NCI-H345 (cell line): ENCODE results near the gene ACACB.

ENCODE experiments used
- DNase-seq: peaks from one replicate; lab custom pipeline; 2025; lab: John Stamatoyannopoulos, UW

ACACB gene

DNA sequence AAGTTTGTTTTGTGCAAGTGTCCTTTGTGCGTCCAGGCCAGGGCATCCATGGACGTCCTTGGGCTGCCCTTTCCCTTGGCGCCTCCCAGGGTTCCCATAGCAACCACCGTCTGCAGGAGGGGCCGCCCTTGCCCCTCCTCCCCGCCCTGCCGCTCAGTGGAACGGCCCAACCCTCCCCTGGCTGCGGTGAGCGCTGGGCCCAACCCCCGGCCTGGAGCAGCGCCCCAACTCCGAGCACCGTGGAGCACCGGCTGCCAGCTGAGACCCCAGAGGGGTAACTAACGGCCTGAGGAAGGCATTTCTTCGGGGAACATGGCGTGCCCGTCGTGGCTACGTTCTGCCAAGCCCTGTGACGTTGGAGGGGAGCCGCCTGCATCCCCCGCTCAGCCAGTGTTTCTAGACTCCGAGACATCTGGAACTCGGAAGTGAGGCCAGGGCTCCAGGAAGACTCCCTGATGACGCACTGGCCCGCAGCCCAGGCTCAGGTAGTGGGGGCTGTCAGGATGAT is 5.3 kb upstream of the ACACB start:
- DNase-seq, result no peak

DNA sequence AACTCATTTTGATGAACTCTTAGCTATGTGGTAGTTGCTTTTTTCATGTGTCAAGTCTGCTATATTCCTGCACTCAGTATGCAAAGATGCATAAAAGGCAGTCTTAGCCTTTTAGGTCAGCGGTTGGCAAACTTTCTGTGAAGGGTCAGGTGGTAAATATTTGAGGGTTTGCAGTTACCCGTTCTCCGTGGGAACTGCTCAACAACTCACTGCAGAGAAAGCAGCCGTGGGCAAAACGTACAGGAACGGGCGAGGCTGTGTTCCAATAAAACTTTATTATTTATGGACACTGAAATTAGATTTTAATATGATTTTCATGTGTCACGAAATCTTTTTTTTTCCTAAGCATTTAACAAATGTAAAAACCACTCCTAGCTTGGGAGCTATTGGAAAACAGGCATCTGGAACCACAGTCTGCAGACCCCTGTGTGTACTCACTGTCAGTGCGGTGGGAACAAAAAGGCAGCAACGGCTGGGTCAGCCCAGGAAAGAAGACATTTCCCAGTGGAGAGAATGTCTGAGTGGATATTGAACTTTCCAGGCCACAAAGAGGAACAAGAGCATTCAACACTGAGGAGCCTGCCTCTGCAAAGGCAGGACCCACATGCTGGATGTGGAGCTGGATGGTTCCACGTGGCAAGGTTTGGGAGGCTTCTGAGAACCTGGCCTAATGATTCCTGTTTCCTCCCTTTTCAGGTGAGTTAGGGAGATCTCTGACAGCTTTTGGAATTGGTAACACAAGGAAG is 3.5 kb upstream of the ACACB start:
- DNase-seq, result no peak

- no peak for DNase-seq
Observed at GRCh38 chr12:109113661-109114321, 2.6 kb upstream of the ACACB start.

GRCh38 chr12:109114644-109115043 is 1.7 kb upstream of the ACACB start:
- DNase-seq, result no peak

GRCh38 chr12:109115404-109115757 is 1.0 kb upstream of the ACACB start:
- DNase-seq, result no peak

DNA sequence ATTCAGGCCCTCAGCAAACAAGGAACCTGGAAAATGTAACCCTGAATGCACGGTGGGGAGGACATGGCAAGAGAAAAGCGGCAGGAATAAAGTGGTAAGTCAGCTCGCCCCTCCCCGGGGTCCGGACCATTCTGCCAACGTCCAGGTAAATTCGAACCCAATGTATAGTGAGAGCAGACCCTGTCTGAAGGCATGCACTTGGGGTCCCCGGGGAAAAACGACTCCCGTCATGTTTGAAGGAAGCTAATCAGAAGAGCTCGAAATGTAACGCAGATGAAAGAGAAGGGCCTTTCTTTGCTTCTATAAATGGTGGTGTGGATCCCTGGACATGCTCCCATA is 193 bp downstream of the ACACB start:
- DNase-seq, result no peak

DNA sequence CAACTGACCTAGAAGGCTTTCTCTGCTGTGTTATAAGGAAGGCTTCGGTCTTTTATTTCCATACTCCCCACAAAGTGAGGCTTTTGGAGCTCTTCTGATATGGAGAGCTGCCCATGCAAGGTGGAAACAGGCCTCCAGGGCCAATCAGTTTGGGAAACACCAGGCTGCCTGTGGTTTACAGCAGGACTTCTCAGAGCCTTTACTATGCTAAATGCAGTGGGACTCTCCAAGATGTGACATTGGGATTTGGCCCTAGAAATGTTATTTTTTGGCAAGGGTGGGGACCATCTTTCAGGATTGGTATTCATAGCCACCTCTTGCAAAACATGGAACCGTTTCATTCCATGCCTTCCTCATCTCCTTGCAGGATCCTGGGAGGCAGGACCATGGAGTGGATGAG is 3.7 kb downstream of the ACACB start:
- no peak for DNase-seq

DNA sequence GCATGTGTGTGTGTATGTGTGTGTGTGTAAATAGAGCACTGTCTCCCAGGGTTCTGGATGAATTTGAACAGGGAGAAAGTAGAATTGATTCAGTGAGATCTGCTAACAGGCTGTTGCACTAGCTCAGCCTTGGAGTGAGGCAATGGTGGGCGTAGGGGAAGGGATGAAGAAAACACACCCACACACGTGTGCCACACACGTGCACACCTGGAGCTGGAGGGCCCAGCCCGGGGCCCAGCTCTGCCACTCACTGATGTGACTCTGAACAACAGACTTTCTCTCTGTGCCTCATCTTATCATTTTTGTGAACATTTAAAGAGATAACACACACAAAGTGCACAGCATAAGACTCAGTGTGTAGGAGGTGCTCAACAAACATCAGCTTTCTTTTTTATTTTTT is 4.2 kb downstream of the ACACB start:
- no peak for DNase-seq

DNA sequence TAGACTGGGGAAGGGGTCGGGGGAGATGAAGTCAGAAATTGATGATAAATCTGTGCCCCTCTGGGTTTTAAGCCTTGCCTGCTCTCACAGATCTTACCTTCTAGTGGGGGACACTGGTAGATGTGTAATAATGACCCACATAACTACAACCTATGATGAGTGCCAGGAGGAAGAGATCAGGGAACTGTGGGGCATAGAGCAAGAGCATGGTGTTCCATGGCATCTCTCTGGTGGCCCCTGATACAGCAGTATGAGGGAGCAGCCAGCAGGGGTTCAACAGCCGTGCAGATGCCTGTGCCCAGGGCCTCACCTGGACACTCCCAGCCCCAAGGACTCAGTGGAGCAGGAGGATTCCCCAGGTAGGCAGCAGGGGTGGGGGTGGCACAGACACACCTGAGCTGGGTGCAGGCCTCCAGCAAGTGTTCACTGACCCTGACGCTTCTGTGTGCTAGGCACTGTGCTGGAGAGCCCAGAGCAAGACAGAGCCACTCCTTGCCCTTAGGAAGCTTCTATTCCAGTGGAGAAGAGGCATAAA is 5.0 kb downstream of the ACACB start:
- DNase-seq, result no peak

DNA sequence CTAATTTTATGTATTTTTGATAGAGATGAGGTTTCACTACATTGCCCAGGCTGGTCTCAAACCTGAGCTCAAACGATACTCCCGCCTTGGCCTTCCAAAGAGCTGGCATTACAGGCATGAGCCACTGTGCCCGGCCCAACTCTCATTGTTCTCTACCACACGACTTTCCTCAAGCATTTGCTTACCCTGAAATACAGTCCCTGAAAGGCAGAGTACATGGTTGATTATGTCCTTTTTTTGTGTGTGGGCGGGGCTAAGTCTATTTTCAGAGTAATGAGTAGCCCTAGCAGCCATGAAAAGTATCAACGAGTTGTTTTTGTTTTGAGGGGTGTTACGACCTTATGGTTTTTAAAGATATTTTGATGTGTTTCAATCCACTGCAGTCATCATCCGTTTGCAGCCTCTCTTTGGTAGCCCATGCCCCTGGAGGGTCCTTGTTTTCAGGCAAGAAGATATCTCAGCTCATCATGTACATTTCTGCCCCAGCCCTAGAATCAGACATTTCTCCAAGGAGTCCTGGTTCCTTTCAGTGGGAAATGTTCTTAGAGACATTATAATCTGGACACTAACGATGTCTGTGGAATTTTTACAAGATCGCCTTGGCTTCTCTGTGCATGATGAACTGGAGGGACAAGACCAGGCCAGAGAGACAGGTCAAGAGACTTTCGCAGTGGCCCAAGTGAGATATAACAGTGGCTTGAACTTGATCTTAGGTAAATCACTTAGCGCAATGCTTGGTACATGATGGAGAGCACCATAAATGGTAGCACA is 8.7 kb downstream of the ACACB start:
- no peak for DNase-seq

DNA sequence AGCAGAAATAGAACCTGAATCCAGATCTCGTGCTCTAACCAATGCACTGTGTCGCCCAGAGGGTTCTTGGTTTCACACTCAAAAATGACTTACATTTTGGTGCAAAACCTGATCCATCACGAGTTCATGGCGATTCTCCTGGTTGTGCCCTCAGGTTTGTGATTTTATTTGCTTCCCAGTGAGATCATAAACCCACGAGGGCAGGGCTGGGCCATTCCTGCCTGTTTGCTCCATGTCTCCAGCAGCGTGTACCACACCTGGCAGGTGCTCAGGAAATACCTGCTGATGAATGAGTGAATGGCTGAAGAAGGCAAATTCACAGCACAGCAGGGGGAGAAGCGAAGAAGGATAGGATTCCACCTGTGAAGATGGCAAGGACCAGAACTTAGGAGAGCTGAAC is 9.4 kb downstream of the ACACB start:
- no peak for DNase-seq

DNA sequence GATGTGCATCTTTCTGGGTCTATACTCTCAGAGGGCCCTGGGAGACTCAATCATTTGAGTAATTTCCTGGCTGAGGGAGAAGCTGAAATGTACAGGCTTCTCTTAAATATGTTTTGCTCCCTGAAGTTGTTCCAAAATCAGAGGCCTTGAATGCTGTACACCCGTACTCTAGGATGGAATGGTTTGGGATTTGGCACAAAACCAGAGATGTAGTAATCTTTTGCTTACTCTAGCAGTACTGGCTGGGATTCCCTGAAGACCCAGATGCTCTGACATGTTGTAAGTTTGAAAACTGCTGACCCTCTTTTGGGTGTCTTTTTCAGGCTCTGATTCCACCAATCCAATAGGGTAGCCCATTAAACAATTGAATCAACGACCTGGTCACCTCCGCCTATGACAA is 10.4 kb downstream of the ACACB start:
- DNase-seq, result no peak

DNA sequence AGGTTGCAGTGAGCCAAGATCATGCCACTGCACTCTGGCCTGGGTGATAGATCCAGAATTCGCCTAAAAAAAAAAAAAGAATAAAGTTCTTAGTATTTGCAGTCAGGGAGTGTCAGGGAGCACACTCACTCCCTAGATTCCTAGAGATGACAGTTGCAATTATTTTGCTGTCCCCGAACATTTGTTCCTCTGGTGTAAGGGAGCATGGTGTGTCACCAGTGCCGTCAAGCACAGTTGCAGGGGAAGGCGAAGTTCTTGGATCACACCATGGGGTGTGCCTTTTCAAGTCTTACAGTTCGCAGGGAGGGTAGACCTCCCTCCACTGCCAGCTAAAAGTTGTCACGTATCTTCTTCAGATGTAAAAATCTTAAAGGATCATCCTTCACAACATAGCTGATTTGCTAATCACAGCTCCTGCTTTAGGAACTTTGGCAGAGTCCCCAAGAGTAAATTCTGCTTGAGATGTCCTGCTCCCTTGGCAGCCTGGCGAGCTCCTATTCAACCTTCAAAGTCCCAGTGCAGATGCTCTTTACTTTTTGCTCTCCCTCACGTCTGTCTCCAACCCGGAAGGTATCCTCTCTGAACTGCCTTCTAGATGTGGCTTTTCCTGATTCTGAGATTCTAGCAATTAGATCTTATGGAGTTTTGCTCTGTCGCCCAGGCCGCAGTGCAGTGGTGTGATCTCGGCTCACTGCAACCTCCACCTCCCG is 11.3 kb downstream of the ACACB start:
- no peak for DNase-seq

GRCh38 chr12:109130297-109131153 is 14.1 kb downstream of the ACACB start:
- no peak for DNase-seq

DNA sequence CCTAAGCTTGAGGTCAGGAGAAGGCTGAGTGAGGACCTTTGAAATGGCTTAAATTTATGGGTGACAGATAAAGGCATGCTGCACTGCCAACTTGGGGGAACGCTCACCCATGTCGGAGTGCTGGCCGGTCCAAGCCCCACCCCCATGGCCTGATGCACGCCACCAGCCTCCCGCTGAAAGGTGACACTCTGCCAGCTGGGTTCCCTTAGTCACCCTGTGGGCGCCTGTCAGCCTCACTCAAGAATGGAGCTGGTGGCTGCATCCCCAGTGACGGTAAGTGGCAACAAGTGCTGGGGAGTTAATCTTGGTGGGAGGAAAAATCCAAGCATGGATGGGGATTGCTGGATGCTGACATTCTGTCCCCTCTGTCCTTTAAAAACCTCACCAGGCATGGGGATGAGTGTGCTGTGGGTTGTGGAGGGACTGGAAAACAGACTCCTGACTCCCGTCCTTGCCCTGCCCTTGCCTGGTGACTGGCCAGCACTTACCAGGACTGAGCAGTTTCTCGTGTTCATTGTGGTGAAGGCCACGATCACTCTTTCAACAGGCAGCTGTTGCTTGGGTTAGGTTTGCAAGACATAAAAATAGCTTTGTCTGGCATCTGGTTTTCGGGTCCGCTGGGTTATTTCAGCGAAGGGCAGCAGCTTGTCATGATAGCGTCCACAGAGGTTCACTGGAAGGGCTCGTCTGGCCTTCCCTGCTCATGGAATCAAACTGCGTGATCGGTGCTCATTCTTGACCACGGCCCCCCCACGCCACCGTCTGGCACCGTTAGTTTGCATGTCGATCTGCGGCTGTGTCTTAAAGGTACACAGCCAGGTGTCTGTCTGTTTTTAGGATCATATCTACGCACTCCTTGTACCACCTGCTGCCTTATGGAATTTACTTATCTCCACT is 15.0 kb downstream of the ACACB start:
- no peak for DNase-seq

DNA sequence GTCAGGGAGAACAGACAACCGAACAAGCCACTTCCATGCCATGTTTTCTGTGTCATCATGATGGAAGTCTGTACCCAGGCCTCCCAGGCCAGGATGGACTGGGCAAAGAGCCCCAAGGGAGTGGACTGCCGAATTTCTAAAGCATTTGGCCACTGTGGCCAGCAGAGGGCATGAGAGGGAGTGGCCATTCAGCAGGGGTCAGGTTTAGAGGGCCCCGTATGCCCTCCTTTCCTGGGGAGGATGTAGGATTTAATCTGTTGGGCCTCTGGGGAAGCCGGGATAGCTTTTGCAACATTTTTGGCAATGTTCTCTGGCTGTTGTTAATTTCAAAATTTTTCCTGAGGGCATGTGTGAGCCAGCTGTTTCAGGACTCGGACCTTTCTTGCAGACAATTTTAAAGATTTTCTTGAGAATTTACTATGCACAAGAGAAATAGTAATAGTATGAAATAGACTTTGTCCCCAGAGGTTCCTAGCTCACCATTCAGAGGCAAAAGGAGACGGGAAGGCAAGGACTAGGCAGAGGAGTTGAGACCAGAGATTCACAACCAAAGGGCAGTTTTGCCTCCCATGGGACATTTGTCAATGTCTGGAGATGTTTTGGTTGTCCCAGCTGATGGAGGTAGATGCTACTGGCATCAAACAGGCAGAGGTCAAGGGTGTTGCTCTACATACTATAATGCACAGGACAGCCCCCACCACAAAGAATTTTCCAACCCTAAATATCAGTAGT is 18.0 kb downstream of the ACACB start:
- no peak for DNase-seq

DNA sequence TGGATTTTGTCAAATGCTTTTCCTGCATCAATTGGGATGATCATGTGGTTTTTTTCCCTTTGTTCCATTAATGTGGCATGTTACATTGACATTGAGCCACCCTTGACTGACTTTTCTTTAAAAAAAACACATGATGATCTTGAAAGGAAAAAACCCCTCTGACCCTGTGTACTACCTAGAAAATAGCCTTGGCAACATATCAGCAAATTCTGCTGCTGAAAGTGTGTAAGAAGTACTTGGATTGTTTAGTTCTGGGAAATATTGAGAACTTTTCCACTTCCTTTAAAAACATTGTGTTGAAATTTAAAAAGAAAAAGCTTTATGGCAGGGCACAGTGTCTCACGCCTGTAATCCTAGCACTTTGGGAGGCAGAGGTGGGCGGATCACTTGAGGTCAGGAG is 20.7 kb downstream of the ACACB start:
- DNase-seq, result no peak

DNA sequence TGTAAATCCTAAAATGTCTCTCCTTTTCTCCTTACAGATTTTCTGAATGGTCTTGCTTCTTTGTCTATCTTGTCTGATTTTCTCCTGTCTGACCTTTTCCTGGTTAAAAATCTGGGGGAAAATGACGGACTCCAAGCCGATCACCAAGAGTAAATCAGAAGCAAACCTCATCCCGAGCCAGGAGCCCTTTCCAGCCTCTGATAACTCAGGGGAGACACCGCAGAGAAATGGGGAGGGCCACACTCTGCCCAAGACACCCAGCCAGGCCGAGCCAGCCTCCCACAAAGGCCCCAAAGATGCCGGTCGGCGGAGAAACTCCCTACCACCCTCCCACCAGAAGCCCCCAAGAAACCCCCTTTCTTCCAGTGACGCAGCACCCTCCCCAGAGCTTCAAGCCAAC is 23.0 kb downstream of the ACACB start:
- DNase-seq, result no peak

DNA sequence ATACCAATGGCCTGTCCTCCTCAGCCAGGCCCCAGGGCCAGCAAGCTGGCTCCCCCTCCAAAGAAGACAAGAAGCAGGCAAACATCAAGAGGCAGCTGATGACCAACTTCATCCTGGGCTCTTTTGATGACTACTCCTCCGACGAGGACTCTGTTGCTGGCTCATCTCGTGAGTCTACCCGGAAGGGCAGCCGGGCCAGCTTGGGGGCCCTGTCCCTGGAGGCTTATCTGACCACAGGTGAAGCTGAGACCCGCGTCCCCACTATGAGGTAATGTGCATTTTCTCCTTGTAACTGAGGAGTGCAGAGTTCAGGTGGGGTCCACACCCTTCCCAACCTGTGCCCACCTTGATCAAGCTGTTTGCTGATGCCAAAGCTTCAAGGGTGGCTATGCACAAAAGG is 23.4 kb downstream of the ACACB start:
- DNase-seq, result no peak

GRCh38 chr12:109140560-109140959 is 24.2 kb downstream of the ACACB start:
- no peak for DNase-seq
